A549 treated with RU486 at 1 μM for 4 hours (cell line): ENCODE results near the gene GAD2. TPM values are rescaled to one million over a fixed set of nuclear protein-coding genes. Genes with fewer than 3 reads are reported as not detected.

ENCODE experiments used
- total RNA-seq: library from RNA; stranded (reverse); fragments of 200-300 nt; extraction: Qiagen RNA extraction; gene quantifications from 5 replicates; pipeline ENCODE4 v1.2.3, GENCODE V29; 2022; ENCODE audit warnings: low read depth

GAD2 gene
- not detected in 5 replicates for total RNA-seq

GRCh38 chr10:26216585-26217395 lies at the start of gene GAD2:
TSS of gene GAD2 (plus strand) at chr10:26216774. CDS start at chr10:26216810, 36 bp downstream.

Other genes starting within 250 kb of the GAD2 start
- 9.0 to 10.8 TPM (median 10.0 TPM) in 5 replicates for gene APBB1IP, start 221.6 kb downstream of the GAD2 start, total RNA-seq